Gastrocnemius medialis (tissue), 4 donors: ENCODE measurements around the gene DDX51.

Experiments
- POLR2A ChIP-seq, 2 donors: fragments of 450-650 bp; IDR thresholded peaks; one replicate each; pipeline ENCODE4 v1.6.1; 2017; ENCODE audit warnings: antibody characterized with exemption in 2 of 2, mild to moderate bottlenecking in 2 of 2, moderate library complexity in 2 of 2
- TF ChIP-seq, protein P1 (sequence below), 5 experiments: fragments of 450-650 bp in 3 of 5; fragments of 200-600 bp in 2 of 5; sonication (generic) in 2 of 5; IDR thresholded peaks in 4 of 5; conservative IDR thresholded peaks in 1 of 5; 1 replicate in 4 of 5; 2 replicates in 1 of 5; pipeline ENCODE4 v1.5.1; 2016 to 2019; ENCODE audit warnings: antibody characterized with exemption in 5 of 5, mild to moderate bottlenecking in 3 of 5, moderate library complexity in 3 of 5

DNA sequence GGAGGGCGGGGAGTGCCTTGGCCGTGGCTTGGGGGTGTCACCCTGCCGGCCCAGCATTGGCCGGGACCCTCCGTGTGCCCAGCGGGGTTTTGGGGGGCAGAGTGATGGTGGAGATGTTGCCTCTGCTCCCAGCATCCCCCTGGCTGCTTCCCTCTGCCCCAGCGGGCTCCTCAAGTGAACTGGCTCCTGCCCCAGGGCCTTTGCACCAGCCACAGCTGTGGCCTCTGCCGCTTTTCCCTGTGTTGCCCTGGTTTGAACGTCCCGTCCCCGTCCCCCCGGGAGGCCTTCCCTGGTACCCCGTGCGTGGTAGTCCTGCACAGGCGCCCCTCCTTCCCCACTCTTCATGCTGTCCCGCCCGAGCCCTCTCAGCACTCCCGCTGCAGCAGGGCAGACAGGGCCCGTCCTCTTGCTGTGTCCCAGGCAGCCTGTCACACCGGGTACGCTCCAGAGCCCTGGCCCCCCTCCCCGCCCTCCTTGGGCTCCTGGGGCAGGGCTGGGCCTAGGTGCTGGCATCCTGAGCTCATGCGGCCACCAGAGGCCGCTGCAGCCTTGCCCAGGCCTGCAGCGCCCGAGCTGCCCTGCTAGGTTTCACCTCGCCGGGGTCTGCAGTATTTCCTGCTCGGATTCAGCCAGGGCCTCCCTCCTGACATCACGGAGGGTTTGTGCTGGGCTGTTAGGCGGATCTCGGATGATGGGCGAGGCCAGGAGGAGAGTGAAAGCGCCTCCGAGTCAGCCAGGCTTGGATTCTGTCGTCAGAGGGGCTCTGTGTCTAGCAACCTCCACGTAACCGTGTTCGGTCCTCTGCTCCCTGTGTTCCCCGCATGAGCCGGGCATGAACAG is 9.6 kb upstream of the DDX51 start:
- TF ChIP-seq POLR2A (IDR thresholded peaks at IDR 0.05): no peak
- TF ChIP-seq, protein P1, sequence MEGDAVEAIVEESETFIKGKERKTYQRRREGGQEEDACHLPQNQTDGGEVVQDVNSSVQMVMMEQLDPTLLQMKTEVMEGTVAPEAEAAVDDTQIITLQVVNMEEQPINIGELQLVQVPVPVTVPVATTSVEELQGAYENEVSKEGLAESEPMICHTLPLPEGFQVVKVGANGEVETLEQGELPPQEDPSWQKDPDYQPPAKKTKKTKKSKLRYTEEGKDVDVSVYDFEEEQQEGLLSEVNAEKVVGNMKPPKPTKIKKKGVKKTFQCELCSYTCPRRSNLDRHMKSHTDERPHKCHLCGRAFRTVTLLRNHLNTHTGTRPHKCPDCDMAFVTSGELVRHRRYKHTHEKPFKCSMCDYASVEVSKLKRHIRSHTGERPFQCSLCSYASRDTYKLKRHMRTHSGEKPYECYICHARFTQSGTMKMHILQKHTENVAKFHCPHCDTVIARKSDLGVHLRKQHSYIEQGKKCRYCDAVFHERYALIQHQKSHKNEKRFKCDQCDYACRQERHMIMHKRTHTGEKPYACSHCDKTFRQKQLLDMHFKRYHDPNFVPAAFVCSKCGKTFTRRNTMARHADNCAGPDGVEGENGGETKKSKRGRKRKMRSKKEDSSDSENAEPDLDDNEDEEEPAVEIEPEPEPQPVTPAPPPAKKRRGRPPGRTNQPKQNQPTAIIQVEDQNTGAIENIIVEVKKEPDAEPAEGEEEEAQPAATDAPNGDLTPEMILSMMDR (IDR thresholded peaks at IDR 0.05 in 4 of 5, conservative IDR thresholded peaks at IDR 0.05 in 1 of 5): peak; percentile 60 to 94 (median 83)
